ENCODE measurements around the gene NTS. TPM values are rescaled to one million over a fixed set of nuclear protein-coding genes. Genes with fewer than 3 reads are reported as not detected.

NTS gene
- total RNA-seq, 1 experiment from 2014 or later = 21.9 TPM

DNA sequence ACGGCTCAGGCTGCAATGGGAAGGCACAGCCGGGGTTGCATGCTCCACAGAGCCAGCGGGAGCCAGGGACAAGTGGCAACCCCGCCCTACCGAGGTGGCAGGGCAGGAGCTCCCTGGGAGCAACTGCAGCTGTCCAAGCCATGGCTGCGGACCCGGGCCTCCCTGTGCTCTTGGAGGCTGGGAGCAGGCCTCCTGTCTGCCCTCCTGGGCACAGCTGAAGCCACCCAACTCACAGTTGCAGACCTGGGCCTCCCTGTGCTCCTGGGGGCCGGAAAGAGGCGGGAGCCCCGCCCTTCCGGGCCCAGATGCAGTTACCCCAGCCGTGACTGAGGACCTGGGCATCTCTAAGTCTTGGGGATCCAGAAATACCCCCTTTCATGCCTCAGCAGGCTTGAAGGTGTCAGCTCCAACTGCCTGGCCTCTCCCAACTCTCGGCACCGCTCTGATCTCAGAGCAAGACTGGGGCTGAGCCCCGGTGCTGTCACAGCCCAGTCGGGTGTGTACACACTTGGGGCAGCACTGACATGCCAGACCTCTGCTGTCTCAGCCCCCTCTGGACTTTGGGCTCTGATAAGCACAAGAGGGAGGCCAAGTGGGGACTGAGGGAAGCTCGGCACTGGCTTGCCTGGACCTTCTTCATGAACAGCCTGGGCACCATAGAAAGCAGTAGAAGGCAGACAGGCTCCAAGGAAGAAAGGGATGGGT lies 30.3 kb upstream of the NTS start:
- ChIA-PET POLR2A (no interaction called here), CTCF (interaction anchor here (1.3 kb wide), 1 partner anchor 24 kb away, joined by 6 read pairs; no protein-coding TSS in a partner anchor)
- DNase-seq (ENCODE audit: low spot score) (no peak), ATAC-seq (peak; percentile 36)
- Mint-ChIP-seq H3K36me3 (no peaks in the 10 kb centered on the region), H3K9me3 (no peaks in the 10 kb centered on the region), H3K27me3 (ENCODE audit: low read depth) (no peaks in the 10 kb centered on the region; the same call in 1 of the 2 replicates), H3K27ac (no peak overlapping the region), H3K4me3 (no peak overlapping the region), H3K4me1 (peaks cover 33% of the 10 kb centered on the region)
- TF ChIP-seq FOXP1 (CRISPR knock-in tag; IDR thresholded peaks at IDR 0.05; ENCODE audit: borderline replicate concordance) = no peak
- TF ChIP-seq CBFB (CRISPR knock-in tag; IDR thresholded peaks at IDR 0.05; ENCODE audit: low read depth) = no peak
- TF ChIP-seq FOXK1 (CRISPR knock-in tag; IDR thresholded peaks at IDR 0.05) = no peak
- TF ChIP-seq TCF7 (CRISPR knock-in tag; IDR thresholded peaks at IDR 0.05; ENCODE audit: low read depth) = no peak
- TF ChIP-seq NFATC4 (CRISPR knock-in tag; IDR thresholded peaks at IDR 0.05) = no peak
- TF ChIP-seq, protein P1, sequence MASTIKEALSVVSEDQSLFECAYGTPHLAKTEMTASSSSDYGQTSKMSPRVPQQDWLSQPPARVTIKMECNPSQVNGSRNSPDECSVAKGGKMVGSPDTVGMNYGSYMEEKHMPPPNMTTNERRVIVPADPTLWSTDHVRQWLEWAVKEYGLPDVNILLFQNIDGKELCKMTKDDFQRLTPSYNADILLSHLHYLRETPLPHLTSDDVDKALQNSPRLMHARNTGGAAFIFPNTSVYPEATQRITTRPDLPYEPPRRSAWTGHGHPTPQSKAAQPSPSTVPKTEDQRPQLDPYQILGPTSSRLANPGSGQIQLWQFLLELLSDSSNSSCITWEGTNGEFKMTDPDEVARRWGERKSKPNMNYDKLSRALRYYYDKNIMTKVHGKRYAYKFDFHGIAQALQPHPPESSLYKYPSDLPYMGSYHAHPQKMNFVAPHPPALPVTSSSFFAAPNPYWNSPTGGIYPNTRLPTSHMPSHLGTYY (CRISPR knock-in tag; IDR thresholded peaks at IDR 0.05) = no peak
- TF ChIP-seq, protein P2, sequence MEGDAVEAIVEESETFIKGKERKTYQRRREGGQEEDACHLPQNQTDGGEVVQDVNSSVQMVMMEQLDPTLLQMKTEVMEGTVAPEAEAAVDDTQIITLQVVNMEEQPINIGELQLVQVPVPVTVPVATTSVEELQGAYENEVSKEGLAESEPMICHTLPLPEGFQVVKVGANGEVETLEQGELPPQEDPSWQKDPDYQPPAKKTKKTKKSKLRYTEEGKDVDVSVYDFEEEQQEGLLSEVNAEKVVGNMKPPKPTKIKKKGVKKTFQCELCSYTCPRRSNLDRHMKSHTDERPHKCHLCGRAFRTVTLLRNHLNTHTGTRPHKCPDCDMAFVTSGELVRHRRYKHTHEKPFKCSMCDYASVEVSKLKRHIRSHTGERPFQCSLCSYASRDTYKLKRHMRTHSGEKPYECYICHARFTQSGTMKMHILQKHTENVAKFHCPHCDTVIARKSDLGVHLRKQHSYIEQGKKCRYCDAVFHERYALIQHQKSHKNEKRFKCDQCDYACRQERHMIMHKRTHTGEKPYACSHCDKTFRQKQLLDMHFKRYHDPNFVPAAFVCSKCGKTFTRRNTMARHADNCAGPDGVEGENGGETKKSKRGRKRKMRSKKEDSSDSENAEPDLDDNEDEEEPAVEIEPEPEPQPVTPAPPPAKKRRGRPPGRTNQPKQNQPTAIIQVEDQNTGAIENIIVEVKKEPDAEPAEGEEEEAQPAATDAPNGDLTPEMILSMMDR (IDR thresholded peaks at IDR 0.05) = no peak
- TF ChIP-seq ZNF281 (CRISPR knock-in tag; IDR thresholded peaks at IDR 0.05) = no peak
- no peak for TF ChIP-seq ZNF423 (CRISPR knock-in tag; IDR thresholded peaks at IDR 0.05)
- TF ChIP-seq, protein P3, sequence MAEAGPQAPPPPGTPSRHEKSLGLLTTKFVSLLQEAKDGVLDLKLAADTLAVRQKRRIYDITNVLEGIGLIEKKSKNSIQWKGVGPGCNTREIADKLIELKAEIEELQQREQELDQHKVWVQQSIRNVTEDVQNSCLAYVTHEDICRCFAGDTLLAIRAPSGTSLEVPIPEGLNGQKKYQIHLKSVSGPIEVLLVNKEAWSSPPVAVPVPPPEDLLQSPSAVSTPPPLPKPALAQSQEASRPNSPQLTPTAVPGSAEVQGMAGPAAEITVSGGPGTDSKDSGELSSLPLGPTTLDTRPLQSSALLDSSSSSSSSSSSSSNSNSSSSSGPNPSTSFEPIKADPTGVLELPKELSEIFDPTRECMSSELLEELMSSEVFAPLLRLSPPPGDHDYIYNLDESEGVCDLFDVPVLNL (CRISPR knock-in tag; IDR thresholded peaks at IDR 0.05; ENCODE audit: borderline replicate concordance, low read depth) = no peak
- TF ChIP-seq, protein P4, sequence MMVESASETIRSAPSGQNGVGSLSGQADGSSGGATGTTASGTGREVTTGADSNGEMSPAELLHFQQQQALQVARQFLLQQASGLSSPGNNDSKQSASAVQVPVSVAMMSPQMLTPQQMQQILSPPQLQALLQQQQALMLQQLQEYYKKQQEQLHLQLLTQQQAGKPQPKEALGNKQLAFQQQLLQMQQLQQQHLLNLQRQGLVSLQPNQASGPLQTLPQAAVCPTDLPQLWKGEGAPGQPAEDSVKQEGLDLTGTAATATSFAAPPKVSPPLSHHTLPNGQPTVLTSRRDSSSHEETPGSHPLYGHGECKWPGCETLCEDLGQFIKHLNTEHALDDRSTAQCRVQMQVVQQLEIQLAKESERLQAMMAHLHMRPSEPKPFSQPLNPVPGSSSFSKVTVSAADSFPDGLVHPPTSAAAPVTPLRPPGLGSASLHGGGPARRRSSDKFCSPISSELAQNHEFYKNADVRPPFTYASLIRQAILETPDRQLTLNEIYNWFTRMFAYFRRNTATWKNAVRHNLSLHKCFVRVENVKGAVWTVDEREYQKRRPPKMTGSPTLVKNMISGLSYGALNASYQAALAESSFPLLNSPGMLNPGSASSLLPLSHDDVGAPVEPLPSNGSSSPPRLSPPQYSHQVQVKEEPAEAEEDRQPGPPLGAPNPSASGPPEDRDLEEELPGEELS (CRISPR knock-in tag; IDR thresholded peaks at IDR 0.05) = no peak
- TF ChIP-seq ZNF396 (CRISPR knock-in tag; IDR thresholded peaks at IDR 0.05; ENCODE audit: borderline replicate concordance) = no peak
- no peak for TF ChIP-seq FOXJ3 (CRISPR knock-in tag; IDR thresholded peaks at IDR 0.05; ENCODE audit: borderline replicate concordance)
- TF ChIP-seq, protein P5, sequence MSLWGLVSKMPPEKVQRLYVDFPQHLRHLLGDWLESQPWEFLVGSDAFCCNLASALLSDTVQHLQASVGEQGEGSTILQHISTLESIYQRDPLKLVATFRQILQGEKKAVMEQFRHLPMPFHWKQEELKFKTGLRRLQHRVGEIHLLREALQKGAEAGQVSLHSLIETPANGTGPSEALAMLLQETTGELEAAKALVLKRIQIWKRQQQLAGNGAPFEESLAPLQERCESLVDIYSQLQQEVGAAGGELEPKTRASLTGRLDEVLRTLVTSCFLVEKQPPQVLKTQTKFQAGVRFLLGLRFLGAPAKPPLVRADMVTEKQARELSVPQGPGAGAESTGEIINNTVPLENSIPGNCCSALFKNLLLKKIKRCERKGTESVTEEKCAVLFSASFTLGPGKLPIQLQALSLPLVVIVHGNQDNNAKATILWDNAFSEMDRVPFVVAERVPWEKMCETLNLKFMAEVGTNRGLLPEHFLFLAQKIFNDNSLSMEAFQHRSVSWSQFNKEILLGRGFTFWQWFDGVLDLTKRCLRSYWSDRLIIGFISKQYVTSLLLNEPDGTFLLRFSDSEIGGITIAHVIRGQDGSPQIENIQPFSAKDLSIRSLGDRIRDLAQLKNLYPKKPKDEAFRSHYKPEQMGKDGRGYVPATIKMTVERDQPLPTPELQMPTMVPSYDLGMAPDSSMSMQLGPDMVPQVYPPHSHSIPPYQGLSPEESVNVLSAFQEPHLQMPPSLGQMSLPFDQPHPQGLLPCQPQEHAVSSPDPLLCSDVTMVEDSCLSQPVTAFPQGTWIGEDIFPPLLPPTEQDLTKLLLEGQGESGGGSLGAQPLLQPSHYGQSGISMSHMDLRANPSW (CRISPR knock-in tag; conservative IDR thresholded peaks at IDR 0.05; ENCODE audit: low read depth) = no peak
- no peak for TF ChIP-seq MLX (CRISPR knock-in tag; IDR thresholded peaks at IDR 0.05)
- TF ChIP-seq ATF1 (CRISPR knock-in tag; IDR thresholded peaks at IDR 0.05) = no peak
- no peak for TF ChIP-seq ZMAT4 (CRISPR knock-in tag; IDR thresholded peaks at IDR 0.05)
